Measurements from ENCODE around the gene UBE2U.
"Not testable (repeated sequence)": the region's sequence is repeated elsewhere in the genome, so short reads cannot be mapped to it uniquely, and the experiment has no call there.

Gene UBE2U

DNA sequence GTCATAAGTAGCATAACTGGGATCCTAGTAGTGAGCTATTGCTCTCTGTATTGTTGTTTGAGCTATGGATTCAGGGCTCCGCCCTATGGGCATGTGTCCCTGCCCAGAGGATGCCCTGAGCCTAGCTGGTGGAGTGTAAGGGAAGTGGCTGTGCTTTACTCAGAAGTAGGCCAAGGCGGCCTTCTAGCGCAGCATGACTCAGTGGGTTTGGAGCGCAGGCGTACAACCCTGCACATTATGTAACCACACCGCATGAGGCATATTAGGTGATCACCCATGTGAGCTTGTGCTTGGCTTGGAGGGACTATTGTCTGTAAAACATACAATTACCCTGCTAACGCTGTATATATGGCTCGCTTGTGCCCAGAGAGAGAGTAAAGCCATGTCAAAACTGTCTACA lies 11.1 kb upstream of the UBE2U start:
- no peak for DNase-seq (ENCODE audit: low read depth in 3 of 3, low spot score in 1 of 3)

DNA sequence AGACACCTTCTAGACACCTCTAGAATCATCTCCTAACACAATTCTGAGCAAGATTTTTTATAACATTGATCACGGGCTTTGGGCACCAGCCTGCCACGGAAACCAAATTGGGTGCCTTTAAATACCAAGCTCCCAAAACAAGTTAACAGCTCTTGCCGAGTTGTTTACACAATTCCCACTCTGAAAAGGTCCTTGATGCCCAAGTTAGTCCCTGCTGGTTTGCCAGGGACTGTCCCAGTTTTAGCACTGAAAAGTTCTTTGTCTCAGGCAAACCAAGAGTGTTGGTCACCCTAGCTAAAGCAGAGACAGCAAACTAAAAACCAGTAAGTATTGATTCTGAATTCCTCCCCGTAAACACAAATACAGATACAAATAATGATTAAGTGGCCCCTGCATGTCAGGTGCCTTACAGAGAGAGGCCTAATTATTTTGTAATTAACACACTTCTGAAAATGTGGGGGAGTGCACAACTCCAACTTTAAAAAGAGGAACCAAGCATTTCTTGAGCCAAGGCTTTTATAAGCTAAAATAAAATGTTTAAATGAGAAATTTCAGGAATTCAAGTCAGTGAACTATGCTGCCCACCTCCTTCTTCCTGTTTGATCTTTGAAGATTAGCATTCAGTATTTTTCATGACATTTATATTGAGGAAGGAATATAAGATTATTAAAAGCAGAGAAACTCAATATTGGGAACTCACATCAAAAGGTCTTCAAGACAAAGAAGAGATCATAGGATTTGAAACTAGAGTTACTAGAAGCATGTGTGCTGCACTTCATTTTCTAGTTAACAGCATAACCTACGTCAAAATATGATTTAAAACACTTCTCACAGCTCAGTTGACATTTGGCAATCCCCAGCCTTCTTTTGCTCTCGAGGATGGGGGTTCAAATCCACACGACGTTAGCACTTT lies 9.0 kb upstream of the UBE2U start:
- DNase-seq (ENCODE audit: low read depth in 3 of 3, low spot score in 1 of 3), result no peak

- no peak for DNase-seq (ENCODE audit: low read depth in 3 of 3, low spot score in 1 of 3)
These were observed 8.4 kb upstream of the UBE2U start for GRCh38 chr1:64195081-64195395.

GRCh38 chr1:64196074-64196870 lies 7.2 kb upstream of the UBE2U start:
- no peak for DNase-seq (ENCODE audit: low read depth in 3 of 3, low spot score in 1 of 3)

DNA sequence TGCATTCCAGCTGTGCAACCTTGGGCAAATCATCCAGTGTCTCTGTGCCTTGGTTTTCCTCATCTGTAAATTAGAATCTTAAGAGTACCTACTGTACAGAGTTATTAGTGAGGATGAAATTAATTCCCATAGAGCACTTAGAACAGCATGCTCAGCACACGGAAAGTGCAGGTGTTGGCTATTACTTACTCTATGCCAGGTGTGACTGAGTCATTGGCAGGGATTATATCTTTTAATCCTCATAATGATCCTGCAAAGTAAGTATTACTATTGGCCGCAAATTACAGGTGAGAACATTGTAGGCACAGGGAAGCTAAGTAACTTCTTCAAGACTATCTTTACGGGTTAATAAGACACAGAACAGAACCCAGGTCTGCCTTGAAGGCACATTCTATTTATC lies 6.3 kb upstream of the UBE2U start:
- no peak for DNase-seq (ENCODE audit: low read depth in 3 of 3, low spot score in 1 of 3)

- no peak for DNase-seq (ENCODE audit: low read depth in 3 of 3, low spot score in 1 of 3)
These were observed 4.3 kb upstream of the UBE2U start for GRCh38 chr1:64199154-64199553.

GRCh38 chr1:64200064-64200463 lies 3.4 kb upstream of the UBE2U start:
- DNase-seq (ENCODE audit: low read depth in 3 of 3, low spot score in 1 of 3), result no peak

DNA sequence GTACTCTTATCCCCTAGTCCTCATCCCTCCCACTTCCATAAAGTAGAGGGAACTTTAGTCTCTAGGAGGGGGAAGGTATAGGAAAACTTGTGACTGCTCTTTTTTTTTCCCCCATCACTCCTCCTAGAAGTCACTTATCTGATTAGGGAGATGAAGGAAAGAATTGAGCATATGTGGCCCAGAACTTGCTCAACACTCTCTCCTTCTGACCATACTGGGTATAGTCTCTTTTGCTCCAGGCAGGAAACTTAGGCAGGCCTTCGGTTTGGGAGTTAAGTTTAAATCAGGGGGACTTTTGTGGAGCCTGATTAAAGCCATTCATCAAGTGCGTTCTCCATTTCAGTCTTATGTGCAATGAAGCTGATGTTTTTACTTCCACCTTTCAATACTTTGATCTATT lies 5.8 kb downstream of the UBE2U start:
- no peak for DNase-seq (ENCODE audit: low read depth in 3 of 3, low spot score in 1 of 3)

GRCh38 chr1:64212031-64212430 lies 8.6 kb downstream of the UBE2U start:
- DNase-seq (ENCODE audit: low read depth in 3 of 3, low spot score in 1 of 3), result no peak

DNA sequence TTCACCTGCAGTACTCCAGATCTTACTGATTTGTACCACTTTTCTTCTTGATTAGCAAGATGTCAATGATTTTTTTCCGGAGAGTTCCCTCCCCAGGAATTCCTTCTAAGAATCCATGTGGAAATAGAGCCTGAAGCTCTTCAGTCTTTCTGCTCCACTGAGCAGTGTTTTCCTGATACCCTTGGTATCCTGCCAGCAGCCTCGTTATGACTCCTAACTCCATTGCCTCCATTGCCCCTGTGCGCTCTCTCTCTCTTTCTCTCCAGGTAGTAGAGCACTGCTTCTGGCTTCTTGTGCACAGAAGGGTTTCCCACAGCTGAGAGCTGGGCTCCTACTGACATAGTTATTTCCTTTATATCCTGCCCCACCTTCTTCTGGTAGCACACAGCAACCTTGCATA lies 12.2 kb downstream of the UBE2U start:
- no peak for DNase-seq (ENCODE audit: low read depth in 3 of 3, low spot score in 1 of 3)

DNA sequence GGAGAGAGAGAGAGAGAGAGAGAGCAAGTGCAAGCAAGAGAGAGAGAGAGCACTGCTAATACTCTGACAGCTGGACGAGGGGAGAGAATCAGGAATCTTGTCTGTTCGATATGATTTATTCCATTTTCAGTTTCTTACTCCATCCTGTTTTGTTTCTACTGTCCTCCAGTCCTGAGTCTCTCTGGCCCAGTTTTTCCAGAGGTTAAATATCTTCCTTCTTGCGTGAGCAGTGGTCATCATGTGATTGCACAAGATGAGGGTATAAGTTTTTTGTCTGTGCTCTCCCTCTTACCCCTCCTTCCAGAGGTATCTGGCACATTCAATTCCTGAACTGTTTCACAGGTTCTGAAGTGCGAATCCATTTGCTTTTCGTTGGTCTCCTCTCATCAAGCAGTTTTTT lies 16.8 kb downstream of the UBE2U start:
- no peak for DNase-seq (ENCODE audit: low read depth in 3 of 3, low spot score in 1 of 3)

DNA sequence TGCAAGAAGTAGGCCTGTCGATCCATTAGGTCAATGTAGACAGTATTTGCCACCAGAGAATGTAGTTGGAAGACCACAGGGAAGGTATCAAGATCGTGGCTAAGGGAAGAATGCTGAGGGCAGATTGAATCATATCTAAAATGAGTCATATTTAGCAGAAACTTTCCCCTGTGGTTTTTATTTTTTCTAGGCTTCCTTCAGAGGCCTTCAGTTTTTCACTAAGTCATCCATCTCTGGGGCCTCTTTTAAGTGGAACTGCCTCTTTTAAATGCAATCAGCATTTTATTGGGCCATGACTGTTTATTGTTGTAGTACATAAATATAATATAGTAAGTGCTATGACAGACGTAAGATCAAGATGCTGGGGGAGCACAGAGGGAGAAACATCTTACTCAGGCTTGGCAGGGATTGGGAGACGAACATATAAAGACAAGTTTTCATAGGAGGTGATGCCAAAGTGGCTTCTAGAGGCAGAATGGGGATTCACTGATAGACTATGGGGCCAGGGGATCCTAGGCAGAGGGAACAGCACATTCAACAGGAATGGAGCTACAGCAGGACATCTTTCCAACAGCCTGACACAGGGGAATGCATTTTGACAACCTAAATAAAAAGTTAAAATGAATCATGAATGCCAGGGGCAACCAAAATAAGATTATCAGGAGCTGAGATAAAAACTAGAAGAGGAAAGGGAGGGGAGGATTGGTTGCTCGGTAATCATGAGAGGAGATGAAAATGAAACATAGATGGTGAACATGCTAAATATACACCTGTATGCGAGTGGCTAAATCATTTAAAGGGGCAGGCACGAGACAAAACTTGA lies 20.1 kb downstream of the UBE2U start:
- DNase-seq (ENCODE audit: low read depth in 3 of 3, low spot score in 1 of 3), result no peak

- DNase-seq (ENCODE audit: low read depth in 3 of 3, low spot score in 1 of 3), result not testable (repeated sequence)
These were observed 20.8 kb downstream of the UBE2U start for GRCh38 chr1:64224236-64224635.

DNA sequence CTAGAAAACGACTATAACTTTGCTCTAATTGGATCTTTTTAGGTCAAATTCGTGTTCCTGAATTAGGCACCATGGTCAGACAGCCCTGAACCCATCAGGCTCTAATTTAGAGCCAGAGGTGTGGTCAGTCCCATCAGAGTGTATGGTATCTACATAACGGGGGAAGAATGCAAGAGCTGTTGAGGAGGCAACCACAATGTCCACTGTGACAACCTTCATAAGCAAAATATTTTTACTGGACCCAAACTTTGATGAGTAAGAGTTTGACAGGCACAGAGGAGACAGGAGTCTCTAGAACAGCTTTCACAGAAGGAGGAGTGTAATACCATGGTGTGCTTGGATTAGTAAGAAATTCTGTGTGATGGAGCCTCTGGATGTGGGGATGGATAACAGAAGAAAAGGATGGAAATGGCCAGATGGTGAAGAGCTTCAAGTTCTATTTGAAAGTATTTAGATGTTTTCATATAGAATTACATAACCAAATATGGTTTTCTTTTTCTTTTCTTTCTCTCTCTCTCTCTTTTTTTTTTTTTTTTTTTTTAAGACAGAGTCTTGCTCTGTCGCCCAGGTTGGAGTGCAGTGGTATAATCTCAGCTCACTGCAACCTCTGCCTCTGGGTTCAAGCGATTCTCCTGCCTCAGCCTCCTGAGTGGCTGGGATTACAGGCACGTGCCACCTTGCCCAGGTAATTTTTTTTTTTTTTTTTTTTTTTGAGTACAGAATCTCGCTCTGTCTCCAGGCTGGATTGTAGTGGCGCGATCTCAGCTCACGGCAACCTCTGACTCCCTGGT lies 24.9 kb downstream of the UBE2U start:
- no peak for DNase-seq (ENCODE audit: low read depth in 3 of 3, low spot score in 1 of 3)

DNA sequence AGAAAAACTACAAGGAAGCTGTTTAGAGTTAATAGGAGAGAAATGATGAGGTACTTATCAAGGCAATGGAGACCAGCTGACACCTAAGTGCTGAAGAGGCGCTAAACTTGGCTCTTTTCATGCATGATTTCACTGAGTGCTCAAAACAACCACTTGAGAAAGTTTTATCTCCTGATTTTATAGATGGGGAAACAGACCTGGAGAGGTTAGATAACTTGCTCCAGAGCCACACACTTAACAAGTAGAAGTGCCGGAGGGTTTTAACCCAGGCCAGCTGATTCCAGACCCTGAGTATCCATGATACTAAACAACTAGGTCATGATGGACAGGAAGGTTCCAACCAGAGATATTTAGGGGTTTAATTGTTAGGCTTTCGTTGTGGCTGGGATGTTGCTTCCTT lies 25.9 kb downstream of the UBE2U start:
- DNase-seq (ENCODE audit: low read depth in 3 of 3, low spot score in 1 of 3), result no peak

DNA sequence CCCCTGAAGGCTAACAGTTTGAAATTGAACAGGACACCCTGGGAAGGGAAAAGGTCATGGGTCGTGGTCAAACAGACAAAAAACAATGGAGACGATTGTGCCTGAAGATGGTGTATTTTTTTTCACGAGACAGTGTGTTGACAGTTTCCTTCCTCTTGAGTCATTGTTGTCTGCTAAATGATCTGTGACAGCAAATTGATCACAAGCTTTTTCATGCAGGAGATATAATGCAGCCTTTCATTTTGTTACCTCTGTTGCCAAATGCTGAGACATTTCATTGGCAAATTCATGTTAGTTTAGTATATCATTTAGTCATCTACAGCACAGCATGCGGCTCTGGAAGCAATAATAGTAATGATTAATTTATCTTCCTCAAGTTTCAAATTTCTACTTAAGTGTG lies 27.7 kb downstream of the UBE2U start:
- no peak for DNase-seq (ENCODE audit: low read depth in 3 of 3, low spot score in 1 of 3)

DNA sequence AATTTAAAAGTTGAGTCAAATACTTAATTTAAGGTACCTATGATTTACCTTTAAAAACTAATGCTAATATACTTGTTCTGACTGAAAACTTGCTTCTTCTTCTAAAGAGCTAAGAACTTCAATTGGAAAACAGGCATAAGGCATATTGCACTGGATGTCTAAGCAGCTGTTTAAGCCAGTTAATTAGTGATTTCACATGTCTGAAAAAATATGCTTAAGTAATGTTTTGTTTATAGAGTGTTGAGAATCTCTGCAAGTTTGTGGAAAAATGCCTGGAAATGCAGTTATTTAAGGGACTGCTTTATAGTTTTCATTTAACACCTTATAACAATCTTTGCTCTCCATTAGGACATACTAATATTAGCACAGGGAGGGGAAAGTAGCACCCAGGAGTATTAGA lies 28.2 kb downstream of the UBE2U start:
- no peak for DNase-seq (ENCODE audit: low read depth in 3 of 3, low spot score in 1 of 3)

GRCh38 chr1:64234714-64235113 lies 31.3 kb downstream of the UBE2U start:
- DNase-seq (ENCODE audit: low read depth in 3 of 3, low spot score in 1 of 3), result no peak

GRCh38 chr1:64235181-64235580 lies 31.8 kb downstream of the UBE2U start:
- no peak for DNase-seq (ENCODE audit: low read depth in 3 of 3, low spot score in 1 of 3)

DNA sequence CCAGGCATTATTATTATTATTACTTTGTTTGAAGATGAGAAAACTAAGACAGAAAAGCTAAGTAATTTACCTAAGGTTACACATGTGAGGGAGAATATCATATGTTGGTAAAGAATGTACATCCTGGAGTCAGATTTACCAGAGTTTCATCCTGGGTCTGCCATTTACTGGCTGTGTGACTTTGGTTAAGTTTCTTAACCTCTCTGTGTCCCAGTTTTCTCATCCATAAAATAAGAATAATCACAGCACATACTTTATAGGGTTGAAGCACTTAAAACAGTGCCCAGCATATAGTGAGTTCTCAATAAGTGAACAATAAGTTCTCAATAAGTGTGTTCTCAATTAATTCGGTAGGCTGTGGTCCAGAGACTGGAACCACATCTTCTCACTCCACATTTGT lies 32.5 kb downstream of the UBE2U start:
- no peak for DNase-seq (ENCODE audit: low read depth in 3 of 3, low spot score in 1 of 3)

DNA sequence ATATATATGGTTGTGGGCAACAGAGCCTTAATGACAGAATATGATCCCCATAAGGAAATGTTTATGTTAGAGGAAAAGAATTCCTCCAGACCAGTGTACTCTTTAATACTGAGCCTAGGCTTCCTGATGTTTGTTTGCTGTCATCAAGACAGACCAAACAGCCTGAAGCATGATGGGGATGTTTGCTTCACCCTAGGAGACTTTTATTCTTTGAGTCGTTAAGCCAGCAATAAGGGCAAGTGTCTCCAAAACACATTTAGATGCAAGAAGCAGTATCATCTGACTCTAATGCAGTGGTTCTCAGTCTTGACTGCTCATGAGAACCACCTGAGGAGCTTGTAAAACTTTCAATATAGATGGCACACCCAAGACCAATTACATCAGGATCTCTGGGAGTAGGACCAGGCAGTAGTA lies 33.1 kb downstream of the UBE2U start:
- DNase-seq (ENCODE audit: low read depth in 3 of 3, low spot score in 1 of 3), result no peak
